GM12872 (cell line): ENCODE results near the gene PGP.

Experiments
- TF ChIP-seq, protein P1 (sequence below): IDR thresholded peaks from 3 replicates; pipeline ENCODE4 v1.5.1; 2011; ENCODE audit warnings: low read depth, mild to moderate bottlenecking, low read length, moderate library complexity; ENCODE audit not compliant: insufficient read depth

The PGP gene

DNA sequence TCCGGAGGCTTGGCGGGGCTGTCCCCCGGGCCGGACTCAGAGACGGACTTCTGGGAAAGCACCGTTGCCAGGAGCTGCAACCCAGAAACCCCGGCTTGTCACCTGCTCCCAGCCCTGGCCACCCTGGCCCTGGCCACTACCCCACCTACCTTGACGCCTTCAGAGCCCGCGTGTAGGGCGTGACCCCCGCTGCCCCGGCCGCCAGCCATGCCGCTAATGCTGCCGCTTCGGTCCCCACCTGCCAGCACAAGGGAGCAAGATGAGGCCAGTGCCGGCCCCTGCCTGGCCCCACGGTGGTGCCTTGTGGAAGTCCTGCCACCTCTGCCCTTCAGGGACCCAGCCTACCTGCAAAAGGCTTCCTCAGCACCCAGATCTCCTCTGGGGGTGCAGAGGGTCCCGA is 29.7 kb downstream of the PGP start:
- TF ChIP-seq, protein P1, sequence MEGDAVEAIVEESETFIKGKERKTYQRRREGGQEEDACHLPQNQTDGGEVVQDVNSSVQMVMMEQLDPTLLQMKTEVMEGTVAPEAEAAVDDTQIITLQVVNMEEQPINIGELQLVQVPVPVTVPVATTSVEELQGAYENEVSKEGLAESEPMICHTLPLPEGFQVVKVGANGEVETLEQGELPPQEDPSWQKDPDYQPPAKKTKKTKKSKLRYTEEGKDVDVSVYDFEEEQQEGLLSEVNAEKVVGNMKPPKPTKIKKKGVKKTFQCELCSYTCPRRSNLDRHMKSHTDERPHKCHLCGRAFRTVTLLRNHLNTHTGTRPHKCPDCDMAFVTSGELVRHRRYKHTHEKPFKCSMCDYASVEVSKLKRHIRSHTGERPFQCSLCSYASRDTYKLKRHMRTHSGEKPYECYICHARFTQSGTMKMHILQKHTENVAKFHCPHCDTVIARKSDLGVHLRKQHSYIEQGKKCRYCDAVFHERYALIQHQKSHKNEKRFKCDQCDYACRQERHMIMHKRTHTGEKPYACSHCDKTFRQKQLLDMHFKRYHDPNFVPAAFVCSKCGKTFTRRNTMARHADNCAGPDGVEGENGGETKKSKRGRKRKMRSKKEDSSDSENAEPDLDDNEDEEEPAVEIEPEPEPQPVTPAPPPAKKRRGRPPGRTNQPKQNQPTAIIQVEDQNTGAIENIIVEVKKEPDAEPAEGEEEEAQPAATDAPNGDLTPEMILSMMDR: no peak

DNA sequence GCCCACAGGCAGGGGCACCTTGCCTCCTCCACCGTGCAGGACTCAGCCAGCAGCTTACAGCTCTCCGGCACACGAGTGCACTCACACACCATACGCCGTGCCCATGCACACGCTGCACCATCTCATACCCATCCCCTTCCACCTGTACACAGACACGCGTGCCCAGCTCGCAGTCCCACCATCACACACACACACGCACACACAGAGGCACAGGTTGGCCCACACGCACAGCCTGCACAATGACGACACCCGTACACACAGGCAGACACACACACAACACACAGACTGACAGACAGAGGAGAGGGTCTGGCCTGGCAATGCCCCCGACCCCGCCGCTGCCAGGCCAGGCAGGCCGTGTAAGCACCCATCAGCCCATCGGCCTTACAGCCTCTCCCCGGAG is 30.3 kb downstream of the PGP start:
- TF ChIP-seq, protein P1: no peak

DNA sequence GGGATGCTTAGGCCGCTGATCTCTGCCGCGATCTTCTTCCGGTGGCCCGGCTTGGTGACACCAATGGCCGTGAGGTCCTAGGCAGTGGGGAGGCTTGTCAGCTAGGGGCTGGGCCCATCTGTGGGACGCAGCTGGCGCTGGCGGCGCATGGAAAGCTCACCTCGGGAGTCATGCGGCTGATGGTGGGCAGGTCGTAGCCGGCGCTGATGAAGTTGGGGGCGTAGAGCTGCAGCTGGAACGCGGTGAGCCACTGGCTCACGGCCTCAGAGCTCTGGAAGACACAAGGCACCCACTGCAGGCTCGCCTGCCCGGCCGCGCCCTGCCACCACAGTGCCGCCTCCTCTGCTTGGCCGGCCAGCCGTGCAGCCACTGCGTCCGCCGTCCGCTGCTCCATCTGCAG is 31.0 kb downstream of the PGP start:
- TF ChIP-seq, protein P1: no peak

DNA sequence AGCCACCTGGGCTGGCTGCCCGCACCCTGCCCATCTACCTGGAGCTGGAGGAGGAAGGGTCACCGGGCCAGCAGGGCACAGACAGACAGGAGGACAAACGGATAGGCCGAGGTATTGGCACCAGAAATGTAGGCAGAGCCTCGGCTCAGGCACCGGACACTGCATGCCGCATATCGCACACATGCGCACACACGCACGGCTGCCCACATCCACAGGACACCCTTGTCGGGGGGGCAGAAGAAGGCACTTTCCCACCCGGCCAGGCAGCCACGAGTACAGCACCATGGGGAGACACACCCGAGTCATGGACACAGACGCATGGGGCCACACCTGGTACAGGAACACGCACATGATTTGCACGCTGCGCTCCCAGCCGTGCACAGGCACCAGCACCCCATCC is 32.7 kb downstream of the PGP start:
- TF ChIP-seq, protein P1: no peak

DNA sequence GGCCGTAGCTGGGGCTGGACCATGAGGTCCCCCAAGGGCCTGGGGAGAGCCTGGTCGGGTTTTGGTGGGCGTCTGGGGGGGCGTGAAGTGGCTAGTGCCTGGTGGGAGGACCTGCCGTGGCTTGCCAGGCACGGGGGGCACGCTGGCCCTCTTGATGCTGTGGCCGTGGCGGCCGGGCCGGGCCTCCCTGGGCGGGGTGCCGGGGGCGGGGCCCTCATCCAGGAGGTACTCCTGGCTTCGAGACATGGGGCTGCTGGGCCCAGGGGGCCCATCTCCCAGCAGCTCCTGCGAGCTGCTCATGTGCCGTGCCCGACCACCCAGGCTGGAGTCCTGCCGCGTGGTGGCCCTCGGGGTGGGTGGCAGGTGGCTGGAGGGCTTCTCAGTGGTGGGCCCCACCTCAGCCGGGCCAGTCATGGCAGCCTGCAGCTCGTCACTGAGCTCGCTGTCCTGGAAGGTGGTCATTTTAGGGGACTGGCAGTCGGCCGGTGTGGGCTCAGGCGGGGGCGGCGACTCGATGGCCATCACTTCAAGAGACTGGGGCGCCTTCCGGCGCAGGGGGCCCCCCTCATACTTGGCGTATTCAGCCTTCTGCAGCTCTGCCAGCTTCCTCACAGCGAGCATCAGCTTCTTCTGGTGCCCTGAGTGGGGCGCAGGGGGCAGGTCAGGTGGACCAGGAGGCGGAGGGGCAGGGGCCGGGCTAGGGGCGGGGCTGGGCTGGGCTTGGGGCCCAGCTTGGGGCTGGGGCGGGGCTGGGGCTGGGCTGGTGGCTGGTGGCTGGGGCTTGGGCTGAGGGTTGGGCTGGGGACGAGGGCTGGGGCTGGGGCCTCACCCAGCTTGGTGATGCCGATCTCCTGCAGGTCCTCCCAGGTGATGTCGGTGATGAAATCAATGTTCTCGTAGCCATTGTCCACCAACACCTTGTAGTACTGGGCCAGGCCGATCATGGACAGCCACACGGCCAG is 33.4 kb downstream of the PGP start:
- TF ChIP-seq, protein P1: no peak

DNA sequence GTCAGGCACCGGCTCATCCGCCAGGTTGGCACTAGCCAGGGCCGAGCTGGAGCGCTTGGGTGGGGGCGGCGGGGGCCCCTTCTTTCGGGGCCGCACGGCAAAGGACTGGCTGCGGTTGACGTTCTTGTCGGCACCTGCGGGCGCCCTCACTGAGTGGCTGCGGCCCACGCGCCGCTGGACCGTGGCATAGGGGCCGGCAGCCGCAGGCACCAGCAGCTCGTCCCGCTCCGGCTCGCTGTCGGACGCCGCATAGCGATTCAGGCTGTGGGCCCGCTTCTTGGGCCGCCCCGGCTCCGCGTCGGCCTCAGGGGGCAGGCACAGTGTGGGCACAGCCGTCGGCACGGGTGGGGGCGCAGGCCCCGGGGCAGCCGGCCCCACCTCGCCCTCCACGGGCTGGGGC is 34.2 kb downstream of the PGP start:
- TF ChIP-seq, protein P1: no peak

DNA sequence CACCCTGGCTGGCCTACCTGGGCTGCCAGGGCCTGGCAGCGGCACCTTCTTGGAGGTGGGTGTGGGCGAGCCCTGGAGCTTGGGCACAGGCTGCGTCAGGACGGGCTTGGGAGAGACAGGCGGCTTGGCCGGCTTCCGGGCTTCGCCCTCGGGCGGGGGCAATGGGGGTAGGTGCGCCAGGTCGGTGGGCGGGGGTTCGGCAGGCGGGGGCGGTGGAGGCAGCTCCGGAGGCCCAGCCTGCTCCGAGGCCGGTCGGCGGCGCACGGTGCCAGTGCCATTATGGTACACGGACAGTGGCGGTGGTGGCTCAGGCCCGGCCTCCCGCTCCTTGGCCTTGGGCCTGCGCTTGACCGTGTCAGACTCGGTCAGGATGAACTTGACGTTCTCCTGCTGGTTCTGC is 35.1 kb downstream of the PGP start:
- TF ChIP-seq, protein P1: no peak
